Upper lobe of left lung (tissue), 4 donors: Measurements from ENCODE around the gene CNNM4.

Experiments used
- CTCF ChIP-seq, 6 experiments: fragments of 450-650 bp in 4 of 6; fragments of 200-600 bp in 2 of 6; sonication (generic) in 2 of 6; IDR thresholded peaks; one replicate each; pipeline ENCODE4 v1.5.1; 2016 to 2019; ENCODE audit warnings: antibody characterized with exemption in 6 of 6
- EP300 ChIP-seq, 4 donors: sonication (generic); formaldehyde crosslinking; IDR thresholded peaks; one replicate each; pipeline ENCODE4 v1.5.1; 2017; ENCODE audit warnings: antibody characterized with exemption in 4 of 4, control low read depth in 2 of 4
- POLR2A ChIP-seq, 4 donors: fragments of 450-650 bp; IDR thresholded peaks; one replicate each; pipeline ENCODE4 v1.5.1; 2016 to 2017; ENCODE audit warnings: antibody characterized with exemption in 4 of 4, mild to moderate bottlenecking in 2 of 4
- POLR2AphosphoS5 ChIP-seq, 2 donors: sonication (generic); formaldehyde crosslinking; IDR thresholded peaks; one replicate each; pipeline ENCODE4 v1.5.1; 2017; ENCODE audit warnings: antibody characterized with exemption in 2 of 2

- TF ChIP-seq CTCF (IDR thresholded peaks at IDR 0.05), result no peak
- no peak for TF ChIP-seq EP300 (IDR thresholded peaks at IDR 0.05)
- TF ChIP-seq POLR2A (IDR thresholded peaks at IDR 0.05), result peak in 1 of 4 donors; percentile 31
- peak in 1 of 2 donors; percentile 56 for TF ChIP-seq POLR2AphosphoS5 (IDR thresholded peaks at IDR 0.05)
Observed at GRCh38 chr2:96760036-96760985, at the start of gene CNNM4.
